ENCODE data around the gene HORMAD2. TPM values are rescaled to one million over a fixed set of nuclear protein-coding genes. Genes with fewer than 3 reads are reported as not detected.

HORMAD2 gene, protein sequence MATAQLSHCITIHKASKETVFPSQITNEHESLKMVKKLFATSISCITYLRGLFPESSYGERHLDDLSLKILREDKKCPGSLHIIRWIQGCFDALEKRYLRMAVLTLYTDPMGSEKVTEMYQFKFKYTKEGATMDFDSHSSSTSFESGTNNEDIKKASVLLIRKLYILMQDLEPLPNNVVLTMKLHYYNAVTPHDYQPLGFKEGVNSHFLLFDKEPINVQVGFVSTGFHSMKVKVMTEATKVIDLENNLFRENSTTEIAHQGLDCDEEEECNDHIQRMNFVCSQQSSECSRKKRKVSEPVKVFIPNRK
- total RNA-seq = not detected

DNA sequence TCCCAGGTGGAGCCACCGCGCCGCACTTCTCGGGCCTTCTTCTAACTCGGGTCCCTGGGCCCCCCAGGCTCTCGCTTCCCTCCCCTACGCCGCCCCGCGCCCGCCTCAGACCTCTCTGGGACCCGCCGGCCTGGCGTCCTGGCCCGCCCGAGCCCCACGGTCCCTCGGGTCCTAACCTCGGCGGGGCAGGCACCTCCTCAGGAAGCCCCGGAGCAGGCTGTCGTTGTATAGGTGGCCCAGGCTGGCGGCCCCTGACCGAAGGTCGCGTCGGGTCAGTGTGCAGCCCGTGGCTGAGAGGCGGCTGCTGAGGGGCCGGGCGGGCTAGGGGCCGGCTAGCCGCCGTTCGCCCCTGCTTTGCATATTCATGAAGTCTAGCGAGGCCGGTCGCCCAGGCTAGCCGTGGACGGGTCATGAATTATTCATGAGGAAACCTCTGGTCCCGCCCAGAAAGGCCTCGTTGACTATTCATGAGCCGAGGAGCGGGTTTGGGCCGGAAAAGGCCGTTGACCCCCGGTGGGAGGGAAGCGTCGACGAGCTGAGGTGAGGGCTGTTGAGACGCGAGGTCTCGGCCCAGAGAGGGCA is at the start of gene HORMAD2:
TSS of gene HORMAD2 (plus strand) at position 513 of the 582 bp plus-strand sequence. CDS start 13,489 bp downstream, outside the sequence.
- TF ChIP-seq, protein P1, sequence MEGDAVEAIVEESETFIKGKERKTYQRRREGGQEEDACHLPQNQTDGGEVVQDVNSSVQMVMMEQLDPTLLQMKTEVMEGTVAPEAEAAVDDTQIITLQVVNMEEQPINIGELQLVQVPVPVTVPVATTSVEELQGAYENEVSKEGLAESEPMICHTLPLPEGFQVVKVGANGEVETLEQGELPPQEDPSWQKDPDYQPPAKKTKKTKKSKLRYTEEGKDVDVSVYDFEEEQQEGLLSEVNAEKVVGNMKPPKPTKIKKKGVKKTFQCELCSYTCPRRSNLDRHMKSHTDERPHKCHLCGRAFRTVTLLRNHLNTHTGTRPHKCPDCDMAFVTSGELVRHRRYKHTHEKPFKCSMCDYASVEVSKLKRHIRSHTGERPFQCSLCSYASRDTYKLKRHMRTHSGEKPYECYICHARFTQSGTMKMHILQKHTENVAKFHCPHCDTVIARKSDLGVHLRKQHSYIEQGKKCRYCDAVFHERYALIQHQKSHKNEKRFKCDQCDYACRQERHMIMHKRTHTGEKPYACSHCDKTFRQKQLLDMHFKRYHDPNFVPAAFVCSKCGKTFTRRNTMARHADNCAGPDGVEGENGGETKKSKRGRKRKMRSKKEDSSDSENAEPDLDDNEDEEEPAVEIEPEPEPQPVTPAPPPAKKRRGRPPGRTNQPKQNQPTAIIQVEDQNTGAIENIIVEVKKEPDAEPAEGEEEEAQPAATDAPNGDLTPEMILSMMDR (IDR thresholded peaks at IDR 0.05; ENCODE audit: low read depth) = no peak

DNA sequence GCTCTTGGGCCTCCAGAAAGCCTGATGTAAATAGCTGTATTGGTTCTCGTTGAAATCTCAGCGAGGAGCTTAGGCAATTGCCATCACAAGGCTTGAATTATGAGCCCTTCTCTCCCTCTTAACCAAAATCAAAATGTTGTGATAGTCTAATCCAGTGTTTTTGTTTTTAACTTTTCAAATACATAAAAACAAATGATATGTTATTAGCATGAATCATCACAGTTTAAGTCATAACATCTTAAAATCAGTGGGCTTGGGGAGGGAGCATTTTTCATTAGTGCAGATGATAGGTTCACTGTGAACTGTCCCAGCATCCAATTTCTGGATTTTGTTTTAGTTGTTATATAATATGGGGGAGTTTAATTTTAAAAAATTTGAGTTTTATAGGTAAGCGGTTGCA is 48.9 kb upstream of the HORMAD2 start:
- TF ChIP-seq, protein P1 (IDR thresholded peaks at IDR 0.05; ENCODE audit: low read depth) = no peak

DNA sequence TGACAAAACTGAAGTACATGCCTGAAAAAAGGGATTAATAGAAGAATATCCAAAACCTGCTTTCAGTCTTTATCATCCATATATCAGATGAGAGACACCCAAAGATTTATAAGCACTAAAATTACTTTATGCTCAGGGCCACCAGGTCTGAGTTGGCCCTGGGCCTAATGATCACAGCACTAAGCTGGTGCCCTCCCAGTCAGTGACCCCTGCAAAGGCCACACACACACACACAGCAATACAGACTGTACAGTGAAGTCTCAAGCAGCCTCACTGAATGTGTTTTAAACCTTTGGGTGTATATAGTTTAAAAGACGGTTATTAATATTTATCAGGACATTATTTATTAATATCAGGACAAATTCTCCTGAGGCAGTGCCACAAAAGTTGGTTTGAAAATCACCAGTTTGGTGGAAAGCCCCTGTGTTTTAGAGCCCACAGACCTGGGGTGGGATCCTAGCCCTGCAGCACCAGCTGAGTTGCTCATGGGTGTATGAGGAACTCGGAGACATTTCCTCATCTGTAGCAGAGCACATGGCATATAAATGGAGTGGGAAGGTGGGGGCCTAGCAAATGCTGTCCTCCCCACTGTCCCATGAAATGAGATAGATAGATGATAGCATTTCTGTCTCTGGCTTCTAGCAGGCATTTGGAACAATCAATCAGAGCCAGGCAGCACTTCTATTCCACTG is 48.4 kb upstream of the HORMAD2 start:
- TF ChIP-seq, protein P1 (IDR thresholded peaks at IDR 0.05; ENCODE audit: low read depth) = no peak

DNA sequence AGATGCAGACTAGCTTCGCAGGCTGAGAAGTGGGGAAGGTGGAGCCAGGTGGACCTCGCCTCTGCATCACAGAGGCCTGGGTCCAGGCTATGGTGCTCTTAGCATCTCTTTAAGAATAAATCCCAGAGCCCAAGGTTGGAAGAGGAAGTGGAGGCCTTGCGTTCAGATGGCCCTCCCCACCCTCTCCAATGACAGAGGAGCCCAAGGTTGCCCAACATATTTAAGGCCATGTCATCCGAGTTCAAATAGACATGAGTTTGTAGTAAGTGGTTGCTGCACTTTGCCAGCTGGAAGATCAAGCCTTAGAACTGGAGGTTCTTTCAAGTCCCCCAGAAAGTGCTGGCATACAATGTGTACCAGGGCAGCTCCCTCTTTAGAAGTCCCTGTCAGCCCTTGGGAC is 47.1 kb upstream of the HORMAD2 start:
- TF ChIP-seq, protein P1 (IDR thresholded peaks at IDR 0.05; ENCODE audit: low read depth) = no peak

DNA sequence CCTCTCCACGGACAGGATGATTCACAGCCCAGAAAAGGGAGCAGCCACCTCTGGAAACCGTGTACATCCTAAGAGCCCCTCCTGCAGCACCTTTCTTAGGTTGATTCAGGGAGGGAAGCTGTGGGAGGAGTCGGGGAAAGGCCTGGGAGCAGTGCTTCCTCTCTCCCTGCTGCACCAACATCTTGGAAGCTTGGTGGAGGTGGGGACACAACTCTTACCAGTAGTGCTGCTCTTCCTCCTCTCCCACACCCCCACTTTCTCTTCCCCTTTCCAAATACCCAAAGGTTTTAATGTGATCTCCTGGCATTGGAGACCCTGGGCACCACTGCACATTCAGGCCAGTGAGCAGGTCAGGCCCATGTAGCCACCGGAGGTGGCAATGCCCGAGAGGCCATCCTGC is 46.4 kb upstream of the HORMAD2 start:
- TF ChIP-seq, protein P1 (IDR thresholded peaks at IDR 0.05; ENCODE audit: low read depth) = no peak

DNA sequence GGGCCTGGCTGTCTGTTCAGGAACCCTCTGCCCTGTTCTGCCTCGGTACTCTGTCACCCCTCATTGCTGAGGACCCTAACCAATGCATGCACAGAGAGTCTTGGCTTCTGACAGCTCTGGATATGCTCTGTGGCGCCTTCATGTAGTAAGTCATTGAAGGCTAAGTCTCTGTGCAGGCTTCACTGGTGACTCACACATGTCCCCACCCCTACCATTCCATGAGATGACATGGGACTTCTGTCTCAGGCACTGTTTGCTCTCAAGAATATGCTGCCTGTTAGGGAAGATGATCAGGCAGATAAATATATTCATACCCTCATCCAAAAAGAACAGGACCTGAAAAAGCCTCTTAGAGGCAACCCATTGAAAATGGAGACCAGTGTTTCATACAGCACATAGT is 43.6 kb upstream of the HORMAD2 start:
- TF ChIP-seq, protein P1 (IDR thresholded peaks at IDR 0.05; ENCODE audit: low read depth) = no peak

DNA sequence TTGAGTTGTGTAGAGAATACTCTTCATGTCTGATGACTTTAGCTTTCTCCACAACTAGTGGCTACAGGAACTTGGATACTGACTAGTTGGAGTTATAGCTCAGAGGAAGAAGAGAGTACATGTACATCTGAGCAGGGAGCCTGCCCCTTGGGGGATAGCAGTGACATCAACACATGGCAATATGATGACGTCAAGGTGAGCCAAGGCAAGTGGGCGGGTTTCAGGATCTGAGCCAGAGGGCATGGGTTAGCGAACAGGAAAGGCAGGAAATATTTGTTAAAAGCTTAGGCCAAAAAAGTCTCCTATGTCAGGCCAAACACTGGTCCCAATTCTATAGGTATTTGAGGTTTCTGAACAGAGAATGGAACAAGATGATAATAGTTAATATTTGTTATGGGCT is 42.0 kb upstream of the HORMAD2 start:
- TF ChIP-seq, protein P1 (IDR thresholded peaks at IDR 0.05; ENCODE audit: low read depth) = no peak

Data from subcutaneous adipose tissue (tissue), 4 donors.